Nephron progenitor cell (in vitro differentiated cells): ENCODE data around the gene IPP.
"Not testable (repeated sequence)": the region's sequence is repeated elsewhere in the genome, so short reads cannot be mapped to it uniquely, and the experiment has no call there.

Source experiments
- DNase-seq: peaks from one replicate; pipeline ENCODE4 v3.0.0; 2021
- H3K27ac Mint-ChIP-seq: 2 replicates; pipeline ENCODE4 v1.8.0; 2021; ENCODE audit warnings: mild to moderate bottlenecking, moderate library complexity, mixed read lengths
- H3K27me3 Mint-ChIP-seq: 2 replicates; pipeline ENCODE4 v1.8.0; 2021; ENCODE audit warnings: mild to moderate bottlenecking, low read depth, mixed read lengths; ENCODE audit not compliant: poor library complexity
- H3K36me3 Mint-ChIP-seq: 2 replicates; pipeline ENCODE4 v1.8.0; 2021; ENCODE audit warnings: low read depth, mixed read lengths
- H3K4me1 Mint-ChIP-seq: 2 replicates; pipeline ENCODE4 v1.8.0; 2021; ENCODE audit warnings: mixed read lengths
- H3K4me3 Mint-ChIP-seq: 2 replicates; pipeline ENCODE4 v1.8.0; 2021; ENCODE audit warnings: mild to moderate bottlenecking, moderate library complexity, mixed read lengths
- H3K9me3 Mint-ChIP-seq: 2 replicates; pipeline ENCODE4 v1.8.0; 2021; ENCODE audit warnings: mild to moderate bottlenecking, moderate library complexity, mixed read lengths
- TF ChIP-seq, protein P1 (sequence below): fragments of 200-600 bp; sonication (generic); IDR thresholded peaks from 2 replicates; pipeline ENCODE4 v1.5.0; 2021; ENCODE audit warnings: antibody characterized with exemption

Gene IPP

DNA sequence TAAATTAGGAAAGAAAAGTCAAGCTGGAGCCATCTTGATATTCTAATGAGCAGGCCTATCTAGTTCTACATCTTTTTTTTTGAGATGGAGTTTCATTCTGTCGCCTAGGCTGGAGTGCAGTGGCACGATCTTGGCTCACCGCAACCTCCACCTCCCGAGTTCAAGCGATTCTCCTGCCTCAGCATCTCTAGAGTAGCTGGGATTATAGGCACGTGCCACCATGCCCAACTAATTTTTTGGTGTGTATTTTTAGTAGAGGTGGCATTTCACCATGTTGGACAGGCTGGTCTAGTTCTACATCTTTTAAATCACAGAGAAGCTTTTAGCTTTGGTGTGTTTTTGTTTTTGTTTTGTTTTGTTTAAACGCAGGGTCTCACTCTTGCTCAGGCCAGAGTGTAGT, 55.6 kb downstream of the IPP start:
- Mint-ChIP-seq H3K27me3 (peaks cover 2% of the 10 kb centered on the region), H3K4me1 (no peaks in the 10 kb centered on the region), H3K9me3 (no peaks in the 10 kb centered on the region), H3K27ac (no peak overlapping the region), H3K4me3 (no peak overlapping the region), H3K36me3 (peaks cover 51% of the 10 kb centered on the region)
- TF ChIP-seq, protein P1, sequence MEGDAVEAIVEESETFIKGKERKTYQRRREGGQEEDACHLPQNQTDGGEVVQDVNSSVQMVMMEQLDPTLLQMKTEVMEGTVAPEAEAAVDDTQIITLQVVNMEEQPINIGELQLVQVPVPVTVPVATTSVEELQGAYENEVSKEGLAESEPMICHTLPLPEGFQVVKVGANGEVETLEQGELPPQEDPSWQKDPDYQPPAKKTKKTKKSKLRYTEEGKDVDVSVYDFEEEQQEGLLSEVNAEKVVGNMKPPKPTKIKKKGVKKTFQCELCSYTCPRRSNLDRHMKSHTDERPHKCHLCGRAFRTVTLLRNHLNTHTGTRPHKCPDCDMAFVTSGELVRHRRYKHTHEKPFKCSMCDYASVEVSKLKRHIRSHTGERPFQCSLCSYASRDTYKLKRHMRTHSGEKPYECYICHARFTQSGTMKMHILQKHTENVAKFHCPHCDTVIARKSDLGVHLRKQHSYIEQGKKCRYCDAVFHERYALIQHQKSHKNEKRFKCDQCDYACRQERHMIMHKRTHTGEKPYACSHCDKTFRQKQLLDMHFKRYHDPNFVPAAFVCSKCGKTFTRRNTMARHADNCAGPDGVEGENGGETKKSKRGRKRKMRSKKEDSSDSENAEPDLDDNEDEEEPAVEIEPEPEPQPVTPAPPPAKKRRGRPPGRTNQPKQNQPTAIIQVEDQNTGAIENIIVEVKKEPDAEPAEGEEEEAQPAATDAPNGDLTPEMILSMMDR, result no peak
- DNase-seq, result no peak

DNA sequence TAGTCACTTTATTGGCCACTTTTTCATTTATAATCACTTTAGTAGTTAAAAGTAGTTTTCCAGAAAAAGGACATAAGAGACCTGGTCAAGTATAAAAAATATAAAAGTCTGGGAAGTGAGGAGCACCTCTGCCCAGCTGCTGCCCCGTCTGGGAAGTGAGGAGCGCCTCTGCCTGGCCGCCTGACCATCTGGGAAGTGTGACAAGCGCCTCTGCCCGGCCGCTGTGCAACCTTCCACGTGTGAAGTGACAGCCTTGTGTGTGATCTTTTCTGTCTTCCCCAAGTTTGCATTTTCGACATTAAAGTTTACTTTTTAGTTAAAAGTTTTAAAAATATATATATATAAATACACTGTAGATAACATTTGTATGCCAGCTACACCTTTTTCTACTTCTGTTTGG, 56.6 kb downstream of the IPP start:
- H3K4me3 Mint-ChIP-seq, H3K9me3 Mint-ChIP-seq, DNase-seq, H3K4me1 Mint-ChIP-seq, H3K27me3 Mint-ChIP-seq: not testable (repeated sequence)
- Mint-ChIP-seq H3K27ac (peak overlapping the region; percentile 29), H3K36me3 (peaks cover 51% of the 10 kb centered on the region)

DNA sequence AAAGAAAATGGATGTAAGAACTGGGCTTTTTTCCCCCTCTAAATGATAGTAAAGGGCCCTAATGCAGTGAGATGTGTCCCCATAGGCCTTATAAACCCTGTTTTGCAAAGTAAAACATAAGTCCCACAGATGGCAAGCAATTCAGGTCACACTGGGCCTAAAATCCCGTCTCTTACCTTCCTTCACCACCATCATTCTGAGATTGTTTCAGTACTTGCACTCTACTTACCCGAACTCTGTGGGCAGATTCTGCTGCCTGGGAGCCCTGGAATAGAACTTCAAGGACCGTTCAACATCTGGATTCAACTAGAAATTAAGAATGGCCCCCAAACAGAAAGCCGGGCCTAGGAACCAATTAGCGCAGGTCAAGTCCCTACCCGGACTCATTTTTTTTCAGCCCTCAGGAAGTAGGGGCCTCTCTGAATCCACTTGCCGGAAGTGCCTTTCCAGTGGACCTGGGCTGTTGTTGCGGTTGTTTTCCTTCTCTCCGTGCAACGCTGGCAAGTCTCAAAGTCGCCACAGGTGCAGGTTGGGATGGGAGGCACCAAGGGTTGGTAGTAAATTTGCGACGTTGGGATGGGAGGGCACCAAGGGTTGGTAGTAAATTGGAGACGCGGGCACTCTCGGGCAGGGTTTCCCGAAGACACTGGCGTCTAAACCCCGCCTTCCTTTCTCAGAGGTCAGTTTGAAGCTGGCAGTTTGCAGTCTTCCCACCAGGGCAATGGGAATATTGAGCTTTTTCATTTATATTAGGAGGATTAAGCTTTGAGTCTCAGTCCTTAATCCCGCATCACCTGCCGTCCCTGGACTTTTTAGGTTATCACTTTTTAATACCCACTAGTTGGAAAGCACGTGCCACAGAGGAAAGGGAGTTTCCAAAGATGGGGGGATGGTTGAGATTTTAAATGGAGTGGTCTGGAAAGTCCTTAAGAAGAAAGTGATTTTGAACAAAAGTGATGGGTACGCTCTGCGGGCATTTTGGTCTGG, 62.4 kb downstream of the IPP start, which contains the start of gene TMEM69:
Gene TMEM69, plus strand, starts transcription at position 428 of the 987 bp plus-strand sequence. CDS start 2,888 bp downstream, outside the sequence.
- peaks cover 33% of the 10 kb centered on the region for H3K4me1 Mint-ChIP-seq
- peaks cover 27% of the 10 kb centered on the region for H3K36me3 Mint-ChIP-seq
- peak within 1 kb of the TSS; percentile 100 for H3K27ac Mint-ChIP-seq
- H3K4me3 Mint-ChIP-seq, result peak within 1 kb of the TSS; percentile 98
- no peaks in the 10 kb centered on the region for H3K9me3 Mint-ChIP-seq
- no peaks in the 10 kb centered on the region for H3K27me3 Mint-ChIP-seq
- TF ChIP-seq, protein P1, result no peak
- DNase-seq, result peak; percentile 71

DNA sequence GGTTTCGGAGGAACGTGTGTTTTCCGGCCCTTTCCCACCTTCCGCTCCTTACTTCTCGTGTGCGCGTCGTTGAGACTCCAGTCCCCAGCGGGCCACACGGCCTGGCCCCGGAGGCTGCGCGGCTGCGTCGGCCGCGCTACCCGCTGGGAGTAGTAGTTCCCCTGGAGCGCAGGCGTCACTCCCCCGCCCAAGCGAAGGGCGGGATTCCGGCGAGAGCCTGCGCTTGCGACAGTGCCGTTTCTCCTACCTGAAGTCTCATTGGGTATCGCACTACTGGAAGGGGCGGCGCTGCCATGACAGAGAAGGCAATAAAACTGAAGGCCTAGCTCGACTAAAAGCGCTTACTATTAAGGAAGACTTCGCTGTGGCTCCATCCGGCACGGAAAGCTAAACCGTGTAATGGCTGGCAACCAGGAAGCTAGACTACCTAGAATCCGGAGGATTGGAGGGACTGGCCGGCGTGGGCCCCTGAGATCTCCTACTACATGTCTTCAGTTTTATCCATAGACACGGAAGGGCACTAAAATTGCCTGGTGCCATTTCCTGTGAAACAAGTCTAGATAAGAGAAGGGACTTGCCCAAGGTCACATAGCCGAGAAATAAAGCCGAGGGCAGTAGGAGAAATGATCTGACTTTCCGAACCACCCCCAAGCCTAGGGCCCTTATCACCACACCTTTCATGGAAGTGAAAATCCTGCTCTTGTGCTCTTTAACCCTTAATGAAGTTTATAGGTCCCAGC, 63.3 kb downstream of the IPP start:
- DNase-seq, result peak; percentile 92
- Mint-ChIP-seq H3K27me3 (no peaks in the 10 kb centered on the region), H3K4me3 (peak overlapping the region; percentile 98), H3K9me3 (no peaks in the 10 kb centered on the region), H3K4me1 (peaks cover 41% of the 10 kb centered on the region), H3K36me3 (peaks cover 20% of the 10 kb centered on the region), H3K27ac (peak overlapping the region; percentile 100)
- TF ChIP-seq, protein P1, result no peak

DNA sequence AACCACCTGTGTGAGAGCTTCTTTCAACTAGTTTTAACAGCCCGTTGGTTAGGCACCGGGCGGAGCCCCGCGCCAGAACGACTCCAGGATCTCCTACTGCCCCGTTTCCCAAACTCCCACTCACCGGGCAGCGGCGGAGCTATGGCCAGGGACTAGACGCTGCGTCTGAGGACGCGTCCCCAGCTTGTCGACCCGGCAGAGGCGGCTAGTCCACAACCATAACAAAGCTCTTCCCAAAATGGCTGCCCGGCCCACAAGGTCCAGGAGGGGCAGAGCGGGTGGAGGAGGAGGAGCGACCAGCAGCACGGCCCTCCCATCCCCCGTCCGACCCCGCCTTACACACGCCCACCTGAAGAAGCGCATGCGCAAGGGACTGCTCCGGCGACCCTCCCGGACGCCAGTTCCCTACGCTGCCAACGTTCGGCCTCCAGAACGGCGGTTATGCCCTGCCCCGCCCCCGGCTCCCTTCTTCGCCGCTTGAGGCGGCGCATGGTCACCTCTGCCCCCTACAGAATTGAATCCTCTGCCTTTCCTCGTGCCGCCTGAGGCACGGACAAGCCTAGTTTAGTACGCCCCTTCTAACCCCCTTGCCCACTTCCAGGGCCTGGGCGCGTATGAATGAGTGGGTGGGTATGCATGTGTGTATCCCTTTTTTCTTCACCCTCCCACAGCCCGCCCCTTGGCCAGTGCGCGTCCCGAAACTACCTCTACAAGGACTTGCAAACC, 64.0 kb downstream of the IPP start, which contains the start of gene GPBP1L1:
Gene GPBP1L1, minus strand, starts transcription at position 246 of the 726 bp plus-strand sequence. CDS start 27,446 bp downstream, outside the sequence.
- peak; percentile 98 for DNase-seq
- peak within 1 kb of the TSS; percentile 98 for H3K4me3 Mint-ChIP-seq
- H3K9me3 Mint-ChIP-seq, result no peaks in the 10 kb centered on the region
- peak within 1 kb of the TSS; percentile 100 for H3K27ac Mint-ChIP-seq
- H3K36me3 Mint-ChIP-seq, result peaks cover 15% of the 10 kb centered on the region
- H3K4me1 Mint-ChIP-seq, result peaks cover 46% of the 10 kb centered on the region
- TF ChIP-seq, protein P1, result no peak
- H3K27me3 Mint-ChIP-seq, result no peaks in the 10 kb centered on the region

DNA sequence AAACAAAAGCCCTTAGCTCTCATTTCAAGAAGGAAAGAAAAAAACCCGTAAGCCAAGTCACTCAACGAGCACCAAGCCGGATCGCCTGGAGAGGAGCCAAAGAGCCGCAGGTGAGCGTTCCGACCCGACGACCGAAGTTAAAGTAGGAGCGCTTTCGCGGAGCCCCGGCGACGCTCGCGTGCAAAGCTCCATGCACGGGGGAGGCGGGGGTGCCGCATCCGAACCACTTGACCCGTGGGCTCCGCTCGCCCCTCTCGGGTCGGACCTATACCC, 64.5 kb downstream of the IPP start:
- peaks cover 51% of the 10 kb centered on the region for H3K4me1 Mint-ChIP-seq
- H3K27ac Mint-ChIP-seq, result peak overlapping the region; percentile 100
- H3K9me3 Mint-ChIP-seq, result no peaks in the 10 kb centered on the region
- TF ChIP-seq, protein P1, result no peak
- H3K27me3 Mint-ChIP-seq, result no peaks in the 10 kb centered on the region
- peaks cover 10% of the 10 kb centered on the region for H3K36me3 Mint-ChIP-seq
- peak; percentile 60 for DNase-seq
- peak overlapping the region; percentile 98 for H3K4me3 Mint-ChIP-seq
